NCI-H510A treated with DMSO at 0.1 percent for 48 hours (cell line): ENCODE measurements around the gene THSD7A.
"Not testable (repeated sequence)": the region's sequence is repeated elsewhere in the genome, so short reads cannot be mapped to it uniquely, and the experiment has no call there.

ENCODE experiments used
- DNase-seq: peaks from one replicate; lab custom pipeline; 2025; lab: John Stamatoyannopoulos, UW

The THSD7A gene

GRCh38 chr7:11587048-11587447 lies 244.9 kb downstream of the THSD7A start:
- no peak for DNase-seq

- DNase-seq: no peak
These were observed 247.5 kb downstream of the THSD7A start for GRCh38 chr7:11584406-11585031.

- no peak for DNase-seq
These were observed 252.9 kb downstream of the THSD7A start for GRCh38 chr7:11579141-11579540.

- DNase-seq: no peak
These were observed 255.7 kb downstream of the THSD7A start for GRCh38 chr7:11576310-11576709.

GRCh38 chr7:11573128-11573750 lies 258.8 kb downstream of the THSD7A start:
- DNase-seq: no peak

GRCh38 chr7:11570922-11571550 lies 261.0 kb downstream of the THSD7A start:
- no peak for DNase-seq

GRCh38 chr7:11570205-11570604 lies 261.8 kb downstream of the THSD7A start:
- no peak for DNase-seq

GRCh38 chr7:11567571-11567970 lies 264.4 kb downstream of the THSD7A start:
- no peak for DNase-seq

- DNase-seq: no peak
These were observed 274.4 kb downstream of the THSD7A start for GRCh38 chr7:11557627-11558026.

GRCh38 chr7:11552676-11553296 lies 279.2 kb downstream of the THSD7A start:
- DNase-seq: peak; percentile 43

- DNase-seq: no peak
These were observed 280.5 kb downstream of the THSD7A start for GRCh38 chr7:11551470-11551869.

- DNase-seq: no peak
These were observed 283.5 kb downstream of the THSD7A start for GRCh38 chr7:11548532-11548931.

GRCh38 chr7:11541330-11541729 lies 290.7 kb downstream of the THSD7A start:
- DNase-seq: no peak

- DNase-seq: no peak
These were observed 291.7 kb downstream of the THSD7A start for GRCh38 chr7:11540271-11540761.

GRCh38 chr7:11539853-11540252 lies 292.1 kb downstream of the THSD7A start:
- no peak for DNase-seq

GRCh38 chr7:11538751-11539299 lies 293.2 kb downstream of the THSD7A start:
- no peak for DNase-seq

GRCh38 chr7:11533229-11533820 lies 298.7 kb downstream of the THSD7A start:
- no peak for DNase-seq

GRCh38 chr7:11529382-11529781 lies 302.6 kb downstream of the THSD7A start:
- no peak for DNase-seq

GRCh38 chr7:11527707-11528106 lies 304.3 kb downstream of the THSD7A start:
- no peak for DNase-seq

- DNase-seq: no peak
These were observed 307.3 kb downstream of the THSD7A start for GRCh38 chr7:11524476-11525397.

GRCh38 chr7:11521964-11522499 lies 310.0 kb downstream of the THSD7A start:
- DNase-seq: not testable (repeated sequence)
